Kidney epithelial cell (primary cell): ENCODE results near the gene CGREF1. TPM values are rescaled to one million over a fixed set of nuclear protein-coding genes. Genes with fewer than 3 reads are reported as not detected.

ENCODE experiments used
- DNase-seq: peaks from one replicate; pipeline ENCODE4 v3.0.0-alpha.2; 2010; ENCODE audit warnings: low read depth
- H3K27me3 ChIP-seq: 2 replicates; pipeline ENCODE4 v1.6.0; 2011; ENCODE audit warnings: low read length; ENCODE audit not compliant: control insufficient read depth, insufficient read depth
- H3K36me3 ChIP-seq: 2 replicates; pipeline ENCODE4 v1.5.1; 2011; ENCODE audit warnings: low read length; ENCODE audit not compliant: control insufficient read depth, insufficient read depth
- H3K4me3 ChIP-seq: 2 replicates; pipeline ENCODE4 v1.5.1; 2011; ENCODE audit warnings: low read depth, mild to moderate bottlenecking, control low read depth, low read length
- total RNA-seq: library from RNA; depleted of rRNA; stranded (reverse); fragments of >200 nt; gene quantifications from 2 replicates; pipeline ENCODE4 v1.2.3, GENCODE V29; 2015
- TF ChIP-seq, protein P1 (sequence below): IDR thresholded peaks from 2 replicates; pipeline ENCODE4 v1.5.1; 2011; ENCODE audit warnings: mild to moderate bottlenecking, moderate library complexity, low read length, control low read depth, inconsistent platforms; ENCODE audit not compliant: insufficient read depth, poor library complexity, severe bottlenecking

CGREF1 gene
- total RNA-seq, 1 donor from 2014 or later, result 1.8 TPM

DNA sequence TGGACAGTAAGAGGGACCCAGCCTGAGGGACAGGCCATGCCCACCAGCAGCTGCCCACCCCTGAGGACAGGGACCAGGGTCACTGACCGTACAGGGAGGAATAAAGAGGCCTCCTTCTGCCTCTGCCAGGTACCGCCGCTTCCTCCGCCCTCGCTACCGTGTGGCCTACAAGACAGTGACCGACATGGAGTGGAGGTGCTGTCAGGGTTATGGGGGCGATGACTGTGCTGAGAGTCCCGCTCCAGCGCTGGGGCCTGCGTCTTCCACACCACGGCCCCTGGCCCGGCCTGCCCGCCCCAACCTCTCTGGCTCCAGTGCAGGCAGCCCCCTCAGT, 38.4 kb downstream of the CGREF1 start:
- DNase-seq, result no peak
- Histone ChIP-seq H3K27me3 (no peaks in the 10 kb centered on the region), H3K36me3 (no peaks in the 10 kb centered on the region), H3K4me3 (no peak overlapping the region)
- TF ChIP-seq, protein P1, sequence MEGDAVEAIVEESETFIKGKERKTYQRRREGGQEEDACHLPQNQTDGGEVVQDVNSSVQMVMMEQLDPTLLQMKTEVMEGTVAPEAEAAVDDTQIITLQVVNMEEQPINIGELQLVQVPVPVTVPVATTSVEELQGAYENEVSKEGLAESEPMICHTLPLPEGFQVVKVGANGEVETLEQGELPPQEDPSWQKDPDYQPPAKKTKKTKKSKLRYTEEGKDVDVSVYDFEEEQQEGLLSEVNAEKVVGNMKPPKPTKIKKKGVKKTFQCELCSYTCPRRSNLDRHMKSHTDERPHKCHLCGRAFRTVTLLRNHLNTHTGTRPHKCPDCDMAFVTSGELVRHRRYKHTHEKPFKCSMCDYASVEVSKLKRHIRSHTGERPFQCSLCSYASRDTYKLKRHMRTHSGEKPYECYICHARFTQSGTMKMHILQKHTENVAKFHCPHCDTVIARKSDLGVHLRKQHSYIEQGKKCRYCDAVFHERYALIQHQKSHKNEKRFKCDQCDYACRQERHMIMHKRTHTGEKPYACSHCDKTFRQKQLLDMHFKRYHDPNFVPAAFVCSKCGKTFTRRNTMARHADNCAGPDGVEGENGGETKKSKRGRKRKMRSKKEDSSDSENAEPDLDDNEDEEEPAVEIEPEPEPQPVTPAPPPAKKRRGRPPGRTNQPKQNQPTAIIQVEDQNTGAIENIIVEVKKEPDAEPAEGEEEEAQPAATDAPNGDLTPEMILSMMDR, result no peak

- no peaks in the 10 kb centered on the region for H3K27me3 ChIP-seq
- H3K4me3 ChIP-seq, result no peak overlapping the region
- no peaks in the 10 kb centered on the region for H3K36me3 ChIP-seq
- TF ChIP-seq, protein P1, result no peak
- no peak for DNase-seq
Measured at GRCh38 chr2:27080140-27080469, 38.8 kb downstream of the CGREF1 start.

- Histone ChIP-seq H3K36me3 (no peaks in the 10 kb centered on the region), H3K4me3 (no peak overlapping the region), H3K27me3 (no peaks in the 10 kb centered on the region)
- DNase-seq, result no peak
- TF ChIP-seq, protein P1, result no peak
Measured at GRCh38 chr2:27079233-27080139, 39.4 kb downstream of the CGREF1 start.

GRCh38 chr2:27078267-27079194, 40.4 kb downstream of the CGREF1 start, which contains the start of gene EMILIN1:
EMILIN1 (plus strand) TSS chr2:27078615; CDS start chr2:27079066, 451 bp downstream.
- DNase-seq, result no peak
- TF ChIP-seq, protein P1, result no peak
- Histone ChIP-seq H3K4me3 (peak within 1 kb of the TSS; percentile 8), H3K36me3 (no peaks in the 10 kb centered on the region), H3K27me3 (no peaks in the 10 kb centered on the region)

DNA sequence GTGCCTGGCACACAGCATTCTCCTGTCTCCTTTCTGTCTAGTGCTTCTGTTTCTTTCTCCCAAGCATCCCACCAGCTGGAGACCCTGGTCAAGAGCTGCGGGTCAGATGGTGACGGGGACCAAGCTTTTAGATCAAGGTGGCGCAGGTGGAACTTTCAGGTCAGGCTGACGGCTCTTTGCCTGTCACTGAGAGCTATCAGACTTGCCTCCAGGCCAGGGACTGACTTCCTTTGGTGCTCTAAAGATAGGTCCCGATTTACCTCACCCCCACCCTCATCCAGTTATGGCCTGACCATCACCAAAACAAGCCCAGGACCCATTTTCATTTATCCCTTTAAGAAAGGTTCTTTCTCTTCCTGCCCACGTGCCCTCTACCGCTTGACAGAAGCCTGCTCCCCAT, 41.7 kb downstream of the CGREF1 start:
- no peak for DNase-seq
- TF ChIP-seq, protein P1, result no peak
- Histone ChIP-seq H3K4me3 (no peak overlapping the region), H3K36me3 (no peaks in the 10 kb centered on the region), H3K27me3 (no peaks in the 10 kb centered on the region)
